H9 (cell line): Measurements from ENCODE around the gene CFAP141. TPM values are rescaled to one million over a fixed set of nuclear protein-coding genes. Genes with fewer than 3 reads are reported as not detected.

Source experiments
- DNase-seq: peaks from one replicate; pipeline ENCODE4 v3.0.0-alpha.2; 2017
- H2AFZ ChIP-seq: one replicate; pipeline ENCODE4 v1.6.1; 2013; ENCODE audit warnings: mild to moderate bottlenecking, low read length, control low read depth, moderate library complexity
- H2AK5ac ChIP-seq: 2 replicates; pipeline ENCODE4 v1.6.1; 2013; ENCODE audit warnings: low read length, control low read depth, mixed read lengths; ENCODE audit not compliant: insufficient read length
- H2BK120ac ChIP-seq: one replicate; pipeline ENCODE4 v1.6.1; 2013; ENCODE audit warnings: low read depth, mild to moderate bottlenecking, low read length, control low read depth, inconsistent platforms; ENCODE audit not compliant: poor library complexity, severe bottlenecking
- H2BK12ac ChIP-seq: 2 replicates; pipeline ENCODE4 v1.6.1; 2013; ENCODE audit warnings: low read length, control low read depth, mixed read lengths, low read depth; ENCODE audit not compliant: insufficient read length
- H2BK15ac ChIP-seq: 2 replicates; pipeline ENCODE4 v1.6.1; 2013; ENCODE audit warnings: low read depth, low read length, control low read depth
- H2BK20ac ChIP-seq: one replicate; pipeline ENCODE4 v1.6.1; 2013; ENCODE audit warnings: low read depth, mild to moderate bottlenecking, low read length, control low read depth, inconsistent platforms; ENCODE audit not compliant: poor library complexity, severe bottlenecking
- H2BK5ac ChIP-seq: 2 replicates; pipeline ENCODE4 v1.6.1; 2013; ENCODE audit warnings: low read length, control low read depth, mixed read lengths; ENCODE audit not compliant: insufficient read length
- H3K14ac ChIP-seq: 2 replicates; pipeline ENCODE4 v1.6.1; 2013; ENCODE audit warnings: low read length, control low read depth; ENCODE audit not compliant: insufficient read depth
- H3K18ac ChIP-seq: 2 replicates; pipeline ENCODE4 v1.6.1; 2013; ENCODE audit warnings: low read depth, mild to moderate bottlenecking, mixed read lengths, low read length, control low read depth; ENCODE audit not compliant: insufficient read length
- H3K23ac ChIP-seq: 2 replicates; pipeline ENCODE4 v1.6.1; 2013; ENCODE audit warnings: low read length, control low read depth, mixed read lengths, low read depth; ENCODE audit not compliant: insufficient read length
- H3K23me2 ChIP-seq: 2 replicates; pipeline ENCODE4 v1.6.1; 2013; ENCODE audit warnings: low read depth, mild to moderate bottlenecking, mixed read lengths, low read length, control low read depth; ENCODE audit not compliant: insufficient read length, poor library complexity, severe bottlenecking
- H3K27ac ChIP-seq: 2 replicates; pipeline ENCODE4 v1.5.1; 2013; ENCODE audit warnings: low read length, control low read depth, mixed read lengths, low read depth; ENCODE audit not compliant: insufficient read length
- H3K27me3 ChIP-seq: 2 replicates; pipeline ENCODE4 v1.6.1; 2013; ENCODE audit warnings: low read length, control low read depth, inconsistent platforms; ENCODE audit not compliant: insufficient read depth
- H3K4ac ChIP-seq: 2 replicates; pipeline ENCODE4 v1.6.1; 2013; ENCODE audit warnings: low read depth, mild to moderate bottlenecking, control low read depth, inconsistent platforms, low read length, moderate library complexity
- H3K4me1 ChIP-seq: 2 replicates; pipeline ENCODE4 v1.6.1; 2013; ENCODE audit warnings: low read length, control low read depth, inconsistent platforms; ENCODE audit not compliant: insufficient read depth
- H3K4me2 ChIP-seq: 2 replicates; pipeline ENCODE4 v1.6.1; 2013; ENCODE audit warnings: low read length, control low read depth, mixed read lengths; ENCODE audit not compliant: insufficient read length, insufficient read depth
- H3K56ac ChIP-seq: 2 replicates; pipeline ENCODE4 v1.6.1; 2013; ENCODE audit warnings: low read depth, mild to moderate bottlenecking, mixed read lengths, low read length, control low read depth; ENCODE audit not compliant: insufficient read length
- H3K79me1 ChIP-seq: 2 replicates; pipeline ENCODE4 v1.6.1; 2013; ENCODE audit warnings: low read depth, mild to moderate bottlenecking, moderate library complexity, low read length, control low read depth, inconsistent platforms; ENCODE audit not compliant: insufficient read depth, poor library complexity, severe bottlenecking
- H3K79me2 ChIP-seq: 2 replicates; pipeline ENCODE4 v1.6.1; 2013; ENCODE audit warnings: low read length, control low read depth, inconsistent platforms; ENCODE audit not compliant: insufficient read depth
- H3K9ac ChIP-seq: 2 replicates; pipeline ENCODE4 v1.6.1; 2013; ENCODE audit warnings: low read length, control low read depth, mixed read lengths; ENCODE audit not compliant: insufficient read length; ENCODE audit errors: extremely low read depth
- H3K9me3 ChIP-seq: one replicate; pipeline ENCODE4 v1.6.1; 2013; ENCODE audit warnings: low read depth, low read length, inconsistent platforms; ENCODE audit not compliant: control insufficient read depth
- H3T11ph ChIP-seq: one replicate; pipeline ENCODE4 v1.6.1; 2013; ENCODE audit warnings: mild to moderate bottlenecking, low read length, control low read depth, inconsistent platforms
- H4K20me1 ChIP-seq: one replicate; pipeline ENCODE4 v1.6.1; 2013; ENCODE audit not compliant: control insufficient read depth, insufficient read length, insufficient read depth
- H4K5ac ChIP-seq: 2 replicates; pipeline ENCODE4 v1.6.1; 2013; ENCODE audit warnings: low read depth, mild to moderate bottlenecking, mixed read lengths, low read length, control low read depth; ENCODE audit not compliant: insufficient read length
- H4K8ac ChIP-seq: replicated peaks from 2 replicates; pipeline ENCODE4 v1.6.1; 2013; ENCODE audit warnings: low read length, control low read depth, mixed read lengths, low read depth; ENCODE audit not compliant: insufficient read length
- H4K91ac ChIP-seq: 2 replicates; pipeline ENCODE4 v1.6.1; 2013; ENCODE audit warnings: low read depth, mild to moderate bottlenecking, moderate library complexity, mixed read lengths, low read length, control low read depth; ENCODE audit not compliant: insufficient read length
- H3K27ac Mint-ChIP-seq, 3 experiments: 2 replicates in 2 of 3; 3 replicates in 1 of 3; pipeline ENCODE4 v1.8.0; 2020 to 2021; ENCODE audit warnings: mixed read lengths in 3 of 3, mild to moderate bottlenecking in 1 of 3, moderate library complexity in 1 of 3
- H3K27me3 Mint-ChIP-seq: 2 replicates; pipeline ENCODE4 v1.8.0; 2021; ENCODE audit warnings: low read depth, mild to moderate bottlenecking, moderate library complexity, mixed read lengths
- H3K36me3 Mint-ChIP-seq, 3 experiments: 2 replicates in 2 of 3; 3 replicates in 1 of 3; pipeline ENCODE4 v1.8.0; 2020 to 2021; ENCODE audit warnings: low read depth in 3 of 3, mixed read lengths in 3 of 3; ENCODE audit not compliant: insufficient read depth in 1 of 3
- H3K4me1 Mint-ChIP-seq, 2 experiments: 2 replicates each; pipeline ENCODE4 v1.8.0; 2020; ENCODE audit warnings: mixed read lengths in 2 of 2
- H3K4me3 Mint-ChIP-seq, 2 experiments: 2 replicates in 1 of 2; 3 replicates in 1 of 2; pipeline ENCODE4 v1.8.0; 2020 to 2021; ENCODE audit warnings: mild to moderate bottlenecking in 2 of 2, mixed read lengths in 2 of 2, moderate library complexity in 1 of 2
- H3K9me3 Mint-ChIP-seq, 2 experiments: 2 replicates in 1 of 2; 3 replicates in 1 of 2; pipeline ENCODE4 v1.8.0; 2020; ENCODE audit warnings: mild to moderate bottlenecking in 2 of 2, mixed read lengths in 2 of 2, moderate library complexity in 1 of 2
- CTCF ChIP-seq: fragments of 200-600 bp; sonication (generic); conservative IDR thresholded peaks from 3 replicates; pipeline ENCODE4 v1.8.0; 2021; ENCODE audit warnings: antibody characterized with exemption, mild to moderate bottlenecking
- WGBS: extraction: QIAGEN DNeasy Blood & Tissue Kit; methylation state at CpG from one replicate; pipeline ENCODE4 v1.1.7; 2013; ENCODE audit warnings: missing lambda C conversion rate, low lambda C conversion rate, mixed read lengths; ENCODE audit not compliant: insufficient read length; ENCODE audit errors: extremely low coverage; 5-methylcytosine and 5-hydroxymethylcytosine counted together
- total RNA-seq: library from RNA; stranded (reverse); gene quantifications from 2 replicates; pipeline ENCODE4 v1.2.1, GENCODE V29; 2021

CFAP141 gene
- total RNA-seq, 1 experiment from 2014 or later, result not detected

GRCh38 chr1:154213274-154213673 lies 7.1 kb upstream of the CFAP141 start:
- no peak overlapping the region for H3K4me2 ChIP-seq
- peaks cover 55 to 83% (median 83%) of the 10 kb centered on the region in 3 experiments for H3K36me3 Mint-ChIP-seq
- H3K79me2 ChIP-seq, result peaks cover 5% of the 10 kb centered on the region; the same call in 1 of the 2 replicates

More at GRCh38 chr1:154213274-154213673, 7.1 kb upstream of the CFAP141 start:
- H4K8ac ChIP-seq, result no peak overlapping the region
- H2BK20ac ChIP-seq, result no peak overlapping the region
- H3K79me1 ChIP-seq, result no peaks in the 10 kb centered on the region
- H3K4ac ChIP-seq, result no peak overlapping the region
- no peaks in the 10 kb centered on the region for H3K23me2 ChIP-seq
- H3K14ac ChIP-seq, result no peak overlapping the region
- no peaks in the 10 kb centered on the region for H3K4me1 ChIP-seq
- H3T11ph ChIP-seq, result no peak overlapping the region
- no peak overlapping the region for H2BK12ac ChIP-seq
- no peaks in the 10 kb centered on the region for H4K20me1 ChIP-seq
- no peak overlapping the region for H4K91ac ChIP-seq
- no peaks in the 10 kb centered on the region for H3K9me3 Mint-ChIP-seq
- no CpG with 5 or more reads among the region's 1 CpG for WGBS
- H2BK5ac ChIP-seq, result no peak overlapping the region
- no peak overlapping the region for H3K4me3 Mint-ChIP-seq
- no peaks in the 10 kb centered on the region for H3K27me3 ChIP-seq
- H3K27me3 Mint-ChIP-seq, result no peaks in the 10 kb centered on the region
- no peak overlapping the region for H2BK15ac ChIP-seq
- no peak for DNase-seq
- no peak overlapping the region for H3K23ac ChIP-seq
- no peak overlapping the region for H3K18ac ChIP-seq
- no peak overlapping the region for H3K56ac ChIP-seq
- H2AK5ac ChIP-seq, result no peak overlapping the region
- H3K9me3 ChIP-seq, result no peaks in the 10 kb centered on the region
- H3K4me1 Mint-ChIP-seq, result peaks cover 1 to 2% of the 10 kb centered on the region in 2 experiments
- no peak overlapping the region for H4K5ac ChIP-seq
- H2AFZ ChIP-seq, result no peak overlapping the region
- H3K27ac Mint-ChIP-seq, result no peak overlapping the region
- no peak for TF ChIP-seq CTCF
- no peak overlapping the region for H2BK120ac ChIP-seq
- H3K9ac ChIP-seq, result no peak overlapping the region
- H3K27ac ChIP-seq, result no peak overlapping the region
